GM18520 (cell line): Measurements from ENCODE around the gene PATZ1.
"Not testable (repeated sequence)": the region's sequence is repeated elsewhere in the genome, so short reads cannot be mapped to it uniquely, and the experiment has no call there.

Experiments used
- ATAC-seq: cut with Tn5 transposase; IDR thresholded peaks from one replicate; pipeline ENCODE4 v1.9.1; 2021; ENCODE audit not compliant: unreplicated experiment

Gene PATZ1

DNA sequence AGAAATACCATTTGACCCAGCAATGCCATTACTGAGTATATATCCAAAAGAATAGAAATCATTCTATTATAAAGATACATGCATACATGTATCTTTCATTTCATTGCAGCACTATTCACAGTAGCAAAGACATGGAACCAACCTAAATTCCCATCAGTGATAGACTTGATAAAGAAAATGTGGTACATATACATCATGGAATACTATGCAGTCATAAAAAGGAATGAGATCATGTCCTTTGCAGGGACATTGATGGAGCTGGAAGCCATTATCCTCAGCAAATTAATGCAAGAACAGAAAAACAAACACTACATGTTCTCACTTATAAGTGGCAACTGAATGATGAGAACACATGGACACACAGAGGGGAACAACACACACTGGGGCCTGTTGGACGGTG lies 31.9 kb downstream of the PATZ1 start:
- not testable (repeated sequence) for ATAC-seq

DNA sequence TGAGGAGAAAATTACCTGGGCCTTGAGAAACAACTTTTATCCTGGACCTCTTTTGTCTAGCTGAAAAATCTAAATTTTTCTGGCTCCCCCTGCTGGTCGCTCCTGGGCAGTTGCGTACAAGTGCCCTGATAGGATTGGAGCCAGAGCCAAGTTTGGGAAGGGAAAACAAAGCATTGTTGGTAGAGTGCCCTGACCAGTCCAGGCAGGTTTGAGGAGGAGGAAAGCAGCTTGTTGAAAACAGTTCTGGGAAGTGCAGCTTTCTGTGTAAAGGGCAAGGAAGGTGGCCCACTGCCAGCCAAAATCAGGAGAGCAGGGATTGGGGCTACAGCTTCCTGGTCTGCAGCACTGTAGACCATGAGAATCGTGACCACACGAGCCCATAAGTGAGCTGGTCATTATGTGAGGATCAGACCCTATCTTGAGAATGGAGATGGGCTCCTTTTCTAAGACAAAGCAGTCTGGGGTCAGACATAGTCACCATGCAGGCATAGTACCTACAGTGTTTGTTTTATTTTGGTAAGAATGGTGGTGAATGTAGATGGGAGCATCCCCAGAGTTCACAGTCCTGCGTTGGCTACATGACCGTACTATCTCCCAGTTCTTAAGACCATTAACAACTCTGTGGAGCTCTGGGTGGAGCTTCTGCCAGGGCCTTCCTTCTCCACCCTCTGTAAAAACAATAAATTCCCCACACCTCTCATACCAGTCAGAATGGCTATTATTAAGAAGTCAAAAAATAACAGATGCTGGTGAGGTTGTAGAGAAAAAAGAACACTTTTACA lies 32.6 kb downstream of the PATZ1 start:
- ATAC-seq = no peak

DNA sequence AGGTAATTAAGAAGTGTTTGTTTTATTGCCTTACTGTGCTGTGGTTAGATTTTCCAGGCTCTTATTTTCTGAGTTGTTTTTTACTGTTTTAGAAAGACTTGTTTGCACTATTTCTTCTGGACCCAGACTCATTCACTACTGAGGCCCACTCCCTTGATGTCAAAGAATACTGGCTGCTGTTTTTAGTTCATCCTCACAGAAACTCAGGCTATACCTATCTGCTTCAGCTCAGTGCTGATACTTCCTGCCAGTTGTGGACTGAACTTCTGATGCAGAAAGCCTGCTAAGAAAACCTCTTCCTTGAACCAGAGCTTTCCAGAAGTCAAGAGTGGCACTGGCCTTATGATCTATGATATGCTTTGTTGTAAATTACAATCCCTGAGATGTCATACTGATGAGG lies 38.0 kb downstream of the PATZ1 start:
- ATAC-seq = no peak

DNA sequence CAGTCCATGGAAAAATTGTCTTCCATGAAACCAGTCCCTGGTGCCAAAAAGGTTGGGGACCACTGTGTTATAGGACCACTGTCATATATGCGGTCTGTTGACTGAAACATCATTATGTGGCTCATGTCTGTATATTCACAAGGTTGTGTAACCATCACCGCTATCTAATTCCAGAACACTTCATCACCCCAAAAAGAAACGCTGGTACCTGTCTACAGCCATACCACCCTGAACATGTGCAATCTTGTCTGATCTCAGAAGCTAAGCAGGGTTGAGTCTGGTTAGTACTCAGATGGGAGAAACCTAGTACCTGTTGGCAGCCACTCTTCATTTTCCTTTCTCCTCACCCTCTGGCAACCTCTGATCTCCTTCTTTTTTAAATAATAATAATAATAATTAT lies 41.0 kb downstream of the PATZ1 start:
- ATAC-seq = no peak

DNA sequence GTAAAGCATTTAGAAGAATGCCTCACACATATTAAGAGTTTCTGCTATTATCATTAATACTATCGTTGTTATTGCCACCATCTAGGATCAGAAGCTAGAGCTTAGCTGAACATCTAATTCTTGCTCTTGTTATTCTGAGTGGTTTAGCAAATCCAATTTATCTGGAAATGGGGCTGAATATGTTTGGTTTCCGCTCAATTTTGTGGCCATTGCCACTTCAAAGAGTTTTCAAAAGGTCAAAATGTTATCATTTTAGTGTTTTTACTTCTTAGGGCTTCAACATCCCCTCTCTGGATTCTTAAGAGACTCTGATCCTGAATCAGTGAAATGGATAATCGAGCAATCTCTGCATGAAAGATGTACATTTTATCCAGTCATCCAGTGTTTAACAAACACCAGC lies 43.6 kb downstream of the PATZ1 start:
- ATAC-seq = no peak

DNA sequence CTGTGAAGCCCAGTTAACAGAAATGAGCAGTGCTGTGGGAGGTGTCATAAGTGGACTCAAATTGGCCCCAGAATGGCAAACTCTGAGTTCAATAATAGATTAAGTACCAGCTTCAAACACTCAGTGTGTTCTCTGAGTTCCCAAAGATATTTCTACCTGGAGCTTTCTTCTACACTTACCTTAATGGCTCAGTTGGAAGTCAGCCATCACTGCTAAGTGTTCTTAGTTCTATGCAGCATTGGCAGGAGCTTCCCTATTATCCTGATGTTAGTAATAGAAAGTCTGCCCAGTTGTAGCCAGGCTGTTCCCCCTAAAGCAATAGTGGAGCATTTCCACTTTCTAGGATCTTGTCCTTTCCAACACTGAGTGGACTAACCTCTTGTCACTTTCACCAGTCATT lies 44.1 kb downstream of the PATZ1 start:
- no peak for ATAC-seq

DNA sequence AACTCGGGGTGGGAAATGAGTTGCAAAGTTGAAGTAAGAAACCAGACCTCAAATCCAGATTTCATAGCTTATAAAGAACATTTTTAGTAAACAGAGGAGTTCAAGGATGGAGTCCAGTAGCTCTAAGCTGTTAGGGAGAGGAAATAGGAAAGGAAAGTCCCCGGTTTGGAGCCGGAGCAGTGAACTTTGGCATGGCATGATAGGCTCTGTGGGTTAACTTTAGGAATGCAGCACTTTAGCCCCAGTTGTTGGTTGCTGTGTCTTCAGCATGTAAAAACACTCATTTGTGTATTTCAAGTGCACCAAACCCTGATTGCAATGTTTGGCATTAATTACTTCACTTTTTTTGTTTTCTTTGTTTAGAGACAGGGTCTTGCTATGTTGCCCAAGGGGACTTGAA lies 45.2 kb downstream of the PATZ1 start:
- ATAC-seq = no peak

DNA sequence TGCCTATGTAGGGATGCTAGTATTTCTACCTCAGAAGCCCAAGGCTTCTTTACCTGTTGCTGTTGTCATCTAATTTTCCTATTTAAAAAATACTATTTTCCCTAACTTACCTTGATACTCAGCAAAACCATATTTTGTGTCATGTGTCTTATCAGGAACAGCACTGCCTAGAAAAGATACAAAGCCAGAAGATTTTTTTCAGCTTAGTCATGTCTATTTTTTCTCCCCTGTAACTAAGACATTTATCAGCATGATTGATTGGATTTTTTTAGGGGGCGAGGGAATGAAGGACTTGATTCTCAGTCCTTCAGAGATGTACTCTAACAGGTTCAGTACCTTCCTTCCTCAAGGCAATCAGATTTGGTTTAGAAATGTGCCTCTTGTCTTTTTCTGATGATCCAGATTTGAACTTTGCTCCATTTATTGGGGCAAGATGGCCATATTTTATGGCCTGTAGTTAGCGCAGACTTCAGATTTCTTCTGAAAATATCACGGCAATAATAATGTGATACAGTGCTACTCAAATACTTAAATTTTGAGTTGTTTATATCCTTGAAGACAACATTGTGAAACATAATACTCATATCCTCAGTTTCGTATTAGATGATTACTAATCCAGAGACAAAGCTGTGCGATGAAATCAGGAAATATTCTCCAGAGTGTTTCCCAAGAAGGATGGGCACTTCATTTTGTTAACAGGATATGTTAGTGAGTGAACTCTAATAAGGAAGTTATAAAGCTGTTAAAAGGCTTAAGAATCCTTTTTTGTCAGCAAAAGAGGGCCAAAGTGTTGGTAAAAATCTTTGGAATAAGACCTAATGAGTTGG lies 50.1 kb downstream of the PATZ1 start:
- ATAC-seq = no peak

DNA sequence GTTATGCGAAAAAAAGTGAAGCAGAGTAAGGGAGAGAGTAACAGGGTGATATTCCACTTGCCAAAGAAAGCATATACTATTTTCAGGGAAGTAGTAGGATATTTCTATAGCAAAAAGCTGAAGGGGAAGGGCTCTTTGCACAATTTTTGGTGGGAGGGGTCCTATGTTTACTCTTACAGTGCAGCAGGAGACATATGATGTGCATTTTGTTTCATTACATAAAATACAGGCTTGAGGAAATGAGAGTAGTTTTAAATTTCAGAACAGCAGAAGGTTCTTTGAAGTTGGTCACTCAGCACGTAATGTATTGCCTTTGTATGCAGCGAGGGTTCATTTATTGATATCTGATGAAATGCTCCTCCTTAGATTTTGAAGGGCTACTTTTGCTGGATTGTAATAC lies 50.8 kb downstream of the PATZ1 start:
- ATAC-seq = no peak

DNA sequence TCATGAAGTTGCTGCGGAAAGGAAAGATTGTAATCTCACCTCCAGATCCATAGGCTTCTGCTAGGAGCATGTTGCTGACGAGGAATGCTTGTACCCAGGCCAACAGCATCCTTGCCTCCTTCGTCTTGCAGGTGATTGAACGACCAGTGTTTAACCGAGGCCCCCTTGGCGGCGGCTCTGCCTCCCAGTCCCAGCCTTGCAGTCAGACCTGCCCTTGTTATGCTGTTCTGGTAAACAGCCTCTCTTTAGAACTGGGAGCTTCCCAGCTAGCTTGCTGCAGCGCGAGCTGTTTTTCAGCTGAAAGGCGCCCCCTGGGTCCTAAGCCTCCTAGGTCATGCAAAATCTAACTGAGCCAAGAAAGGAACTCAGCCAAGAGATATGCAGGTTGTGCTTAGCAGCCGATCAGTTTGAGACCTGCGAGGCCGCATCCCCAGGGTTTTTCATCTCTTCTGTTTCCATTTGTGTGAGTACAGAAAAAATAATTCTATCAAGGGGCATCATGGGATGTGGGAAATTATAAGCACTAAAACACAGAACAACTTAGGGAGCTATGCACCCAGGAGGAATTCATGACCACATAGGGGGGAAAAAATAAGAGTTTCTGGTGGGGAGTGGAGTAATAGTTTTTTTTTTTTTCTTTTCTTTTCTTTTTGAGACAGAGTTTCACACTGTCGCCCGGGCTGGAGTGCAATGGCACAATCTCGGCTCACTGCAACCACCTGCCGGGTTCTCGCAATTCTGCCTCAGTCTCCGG lies 53.7 kb downstream of the PATZ1 start, which contains the start of gene PIK3IP1:
Gene PIK3IP1, minus strand, starts transcription at position 253 of the 754 bp plus-strand sequence. Its CDS starts 144 bp downstream, at position 109.
- ATAC-seq = peak; percentile 32

DNA sequence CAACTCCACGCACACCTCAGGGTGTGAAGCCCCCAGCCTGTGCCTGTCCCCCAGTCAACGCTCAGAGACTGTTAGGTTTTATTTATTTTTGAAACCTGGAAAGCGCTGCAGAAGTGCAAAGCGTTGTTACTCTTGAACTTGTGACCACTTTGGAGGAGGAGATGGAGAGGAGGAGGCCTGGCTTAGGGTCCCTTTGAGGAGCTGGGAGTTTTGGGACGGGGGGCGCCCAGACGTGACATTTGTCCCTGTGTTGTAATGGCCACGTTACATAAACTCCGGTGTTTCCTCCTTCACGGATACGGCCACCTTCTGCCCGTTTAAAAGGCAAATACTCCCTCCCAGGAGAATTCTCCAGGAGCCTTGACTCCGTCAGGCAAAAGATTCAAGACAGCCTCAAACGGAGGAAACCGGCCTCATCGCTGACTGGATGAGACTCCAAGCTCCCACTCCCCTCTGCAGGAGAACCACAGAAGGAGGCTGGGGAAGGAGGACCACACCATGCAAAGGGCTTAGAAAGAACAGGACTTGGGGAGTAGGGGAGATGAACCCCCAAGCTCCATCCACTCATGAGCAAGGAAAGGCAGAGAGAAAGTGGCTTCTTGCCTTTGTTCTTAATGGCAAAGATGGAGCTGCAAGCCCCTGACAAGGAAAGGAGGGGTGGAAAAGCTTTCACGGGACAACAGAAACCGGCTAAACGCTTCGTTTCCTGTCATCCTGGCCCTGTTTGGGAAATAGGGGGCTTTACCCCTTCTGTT lies 54.5 kb downstream of the PATZ1 start:
- ATAC-seq = no peak

DNA sequence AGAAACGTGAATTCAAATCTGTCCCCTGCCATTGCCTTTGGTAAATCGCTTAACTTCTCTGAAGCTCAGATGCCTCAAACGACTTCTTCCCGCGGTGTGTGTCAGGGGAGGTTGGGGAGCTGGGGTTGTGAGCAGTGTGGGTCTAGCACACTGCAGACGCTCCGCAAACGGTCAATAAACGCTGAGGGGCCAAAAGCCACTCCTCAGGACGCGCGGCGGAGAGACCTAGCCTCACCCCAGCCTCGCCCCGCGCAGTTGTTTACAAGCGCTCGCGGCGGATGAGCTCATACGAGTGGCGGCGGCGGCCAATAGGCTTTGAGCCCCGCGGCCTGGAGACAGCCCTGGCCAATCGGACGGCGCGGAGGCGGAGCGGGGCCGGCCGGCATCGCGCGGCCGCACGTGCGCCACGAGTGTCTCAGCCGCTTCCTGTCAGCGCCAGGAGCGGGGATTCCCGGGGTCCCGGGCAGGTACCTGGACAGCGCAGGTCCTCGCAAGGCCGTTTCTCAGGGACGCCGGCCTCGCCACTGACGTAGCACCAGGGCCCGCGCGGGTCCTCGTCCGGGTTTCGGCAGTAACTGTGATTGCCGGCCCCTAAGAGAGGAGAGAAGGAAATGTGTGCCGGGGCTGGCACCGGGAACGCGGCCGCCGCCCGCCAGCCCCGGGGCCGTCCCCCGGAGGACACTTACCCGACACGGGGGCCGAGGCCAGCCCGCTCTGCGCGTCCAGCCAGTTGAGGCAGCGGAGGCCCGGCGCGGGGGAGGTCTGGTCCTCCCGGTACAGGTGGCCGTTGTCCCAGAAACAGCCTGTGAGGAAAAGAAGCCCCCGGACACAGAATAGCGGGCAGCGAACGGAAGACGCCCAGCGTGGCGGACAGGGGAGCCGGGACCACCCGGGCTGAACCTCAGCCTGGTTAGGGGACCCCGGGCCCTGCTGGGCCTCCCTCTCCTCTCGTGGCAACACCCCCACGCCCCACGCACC lies 55.4 kb downstream of the PATZ1 start:
- ATAC-seq = peak; percentile 82

DNA sequence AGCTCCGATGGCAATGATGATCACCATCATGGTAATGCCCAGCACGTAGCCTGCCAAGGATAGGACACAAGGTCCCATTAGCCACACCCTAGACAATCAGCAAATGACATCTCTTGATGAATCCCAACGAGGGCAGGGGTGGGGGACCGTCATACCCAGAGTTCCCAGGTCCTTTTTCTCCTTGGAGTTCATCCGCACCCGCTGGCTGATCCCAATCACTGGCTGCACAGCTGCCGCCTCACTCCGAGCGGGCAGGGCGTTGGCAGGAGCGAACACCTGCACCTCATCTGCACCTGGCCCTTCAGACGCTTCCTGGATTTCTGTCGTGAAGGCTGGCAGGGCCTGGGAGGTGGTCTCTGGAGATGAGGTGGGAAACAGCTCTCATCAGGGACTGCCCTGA lies 56.8 kb downstream of the PATZ1 start:
- ATAC-seq = no peak

DNA sequence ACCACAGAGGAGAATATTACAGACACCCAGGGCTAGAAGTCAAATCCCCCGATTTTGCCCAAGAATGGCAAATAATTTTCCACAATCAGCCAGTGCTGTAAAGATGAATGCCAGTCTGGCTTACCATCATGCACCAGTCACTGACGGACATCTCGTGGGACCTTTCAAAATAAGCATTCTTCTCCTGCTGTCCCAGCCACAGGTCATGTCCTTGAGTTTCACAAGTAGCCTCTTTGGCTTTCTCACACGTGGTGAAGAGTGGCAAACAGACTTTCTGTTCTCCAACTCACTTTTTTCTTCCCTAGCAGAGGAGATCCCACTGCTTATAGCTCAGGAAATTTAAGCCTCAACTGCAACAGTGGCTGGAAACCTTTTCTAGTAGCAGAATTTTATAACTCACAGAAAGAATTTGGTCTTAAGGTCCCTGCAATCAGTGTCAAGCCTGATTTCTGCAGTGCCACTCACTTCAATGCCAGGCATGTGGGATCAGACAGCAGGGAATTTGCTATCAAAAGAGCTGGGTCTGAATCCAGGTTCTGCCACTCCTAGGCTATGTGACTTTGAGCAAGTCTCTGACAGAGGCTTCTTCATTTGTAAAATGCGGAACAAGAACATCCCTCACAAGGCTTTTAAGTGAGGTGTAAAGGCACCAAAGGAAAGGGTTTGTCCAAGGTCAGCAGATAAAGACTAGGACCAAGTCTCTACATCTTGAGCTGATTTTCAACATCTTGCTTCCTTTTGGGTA lies 57.5 kb downstream of the PATZ1 start:
- no peak for ATAC-seq

DNA sequence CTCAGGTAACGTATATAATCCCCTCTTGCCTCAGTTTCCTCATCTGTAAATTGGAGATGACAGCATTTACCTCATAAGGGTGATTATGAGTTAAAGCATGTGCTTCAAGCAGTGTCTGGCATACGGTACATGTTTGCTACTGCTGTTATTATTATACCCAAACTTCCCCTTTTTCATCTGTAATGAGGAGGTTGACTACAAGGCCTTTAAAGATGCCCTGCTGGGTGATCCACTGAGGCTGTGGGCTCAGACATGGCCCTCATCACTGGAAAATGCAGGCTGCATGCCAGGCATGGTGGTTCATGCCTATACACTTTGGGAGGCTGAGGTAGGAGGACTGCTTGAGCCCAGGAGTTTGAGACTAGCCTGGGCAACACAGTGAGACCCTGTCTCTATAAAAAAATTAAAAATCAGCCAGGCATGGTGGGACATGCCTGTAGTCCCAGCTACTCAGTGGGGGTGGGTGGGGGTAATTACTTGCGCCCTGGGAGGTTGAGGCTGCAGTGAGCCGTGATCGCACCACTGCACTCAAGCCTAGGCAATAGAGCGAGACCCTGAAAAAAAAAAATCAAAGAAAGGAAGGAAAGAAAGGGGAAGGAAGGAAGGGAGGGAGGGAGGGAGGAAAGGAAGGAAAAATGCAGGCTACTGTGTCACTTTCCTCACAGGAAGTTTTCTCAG lies 58.2 kb downstream of the PATZ1 start:
- ATAC-seq = no peak

DNA sequence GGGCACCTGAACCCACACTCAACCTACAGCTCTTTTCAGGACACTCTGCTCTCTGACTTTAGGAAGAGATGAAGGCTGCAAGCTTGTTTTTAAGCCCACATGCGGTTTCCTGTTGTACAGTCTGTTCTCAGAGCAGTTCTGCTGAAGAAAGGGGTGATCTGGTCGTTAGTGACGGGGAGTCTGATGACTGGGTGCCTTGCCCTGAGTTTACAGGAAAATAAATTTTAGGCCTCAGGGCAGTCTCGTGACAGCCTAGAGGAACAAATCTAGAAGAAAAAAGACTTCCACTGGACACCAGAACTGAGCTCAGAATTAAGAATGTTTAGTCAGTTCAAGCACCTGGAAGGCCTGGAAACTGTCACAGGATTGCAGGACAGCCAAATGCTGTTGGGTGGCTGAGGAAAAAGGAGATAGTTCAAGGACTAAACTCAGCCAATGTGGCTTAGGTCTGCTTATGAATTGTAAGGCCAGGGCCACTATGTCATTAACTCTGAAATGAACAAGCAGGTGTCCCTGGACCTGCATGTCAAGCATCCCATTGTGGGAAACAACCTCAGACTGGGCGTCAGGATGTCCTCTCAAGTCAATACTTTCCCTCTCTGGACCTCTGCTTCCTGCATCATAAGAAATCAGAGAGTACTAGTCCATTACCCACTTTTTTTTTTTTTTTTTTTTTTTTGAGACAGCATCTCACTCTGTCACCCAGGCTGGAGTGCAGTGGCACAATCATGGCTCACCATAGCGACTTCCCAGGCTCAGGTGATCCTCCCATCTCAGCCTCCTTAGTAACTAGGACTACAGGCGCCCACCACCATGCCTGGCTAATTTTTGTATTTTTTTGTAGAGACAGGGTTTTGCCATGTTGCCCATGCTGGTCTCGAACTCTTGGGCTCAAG lies 59.5 kb downstream of the PATZ1 start:
- ATAC-seq = no peak
